GM19328 (cell line): ENCODE data around the gene KRT76.
"Not testable (repeated sequence)": the region's sequence is repeated elsewhere in the genome, so short reads cannot be mapped to it uniquely, and the experiment has no call there.

Source experiments
- ATAC-seq: cut with Tn5 transposase; IDR thresholded peaks from one replicate; pipeline ENCODE4 v1.9.1; 2021; ENCODE audit warnings: mild to moderate bottlenecking, moderate library complexity; ENCODE audit not compliant: unreplicated experiment

Gene KRT76

GRCh38 chr12:52798003-52798670, 21.0 kb upstream of the KRT76 start:
- ATAC-seq, result no peak

GRCh38 chr12:52797529-52797894, 20.4 kb upstream of the KRT76 start:
- ATAC-seq, result no peak

DNA sequence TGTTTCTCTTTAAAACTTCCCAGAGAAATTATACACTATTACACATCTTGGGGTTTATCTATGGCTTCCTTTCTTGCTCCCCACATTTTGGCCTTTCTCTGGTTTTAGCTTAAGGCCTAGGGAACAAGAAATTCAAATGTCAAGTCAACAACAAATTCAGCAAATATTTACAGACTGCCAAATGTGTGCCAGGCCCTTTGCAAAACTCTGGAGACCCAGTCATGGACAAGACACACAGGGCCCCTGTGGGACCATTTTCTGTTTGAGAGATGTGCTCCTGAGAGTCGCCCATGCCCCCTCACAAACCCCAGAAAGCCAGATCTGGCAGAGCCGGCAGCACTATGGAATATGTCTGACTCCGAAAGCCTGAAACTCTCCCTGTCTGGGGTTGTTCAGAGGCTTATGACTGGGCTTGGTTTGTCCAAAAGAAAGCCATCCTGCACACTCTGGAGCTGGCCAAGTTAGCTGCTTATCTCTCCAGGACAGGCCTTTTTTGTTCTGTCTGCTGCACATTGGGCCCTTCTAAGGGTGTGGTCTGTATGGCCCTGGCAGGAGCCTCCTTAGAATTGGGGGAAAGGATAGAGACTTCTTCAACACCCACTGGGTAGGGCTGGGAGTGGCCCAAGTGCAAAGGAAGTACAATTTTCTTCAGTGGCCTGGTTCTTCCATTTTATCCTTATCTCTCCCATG, 19.8 kb upstream of the KRT76 start:
- no peak for ATAC-seq

- ATAC-seq, result no peak
Measured at GRCh38 chr12:52796429-52796794, 19.3 kb upstream of the KRT76 start.

- no peak for ATAC-seq
Measured at GRCh38 chr12:52795694-52796428, 18.7 kb upstream of the KRT76 start, which contains the start of gene KRT3. Gene KRT3 (minus strand): TSS chr12:52796117. CDS start chr12:52796042, 75 bp downstream.

GRCh38 chr12:52795332-52795674, 18.2 kb upstream of the KRT76 start:
- not testable (repeated sequence) for ATAC-seq

GRCh38 chr12:52794479-52795331, 17.6 kb upstream of the KRT76 start:
- ATAC-seq, result no peak

DNA sequence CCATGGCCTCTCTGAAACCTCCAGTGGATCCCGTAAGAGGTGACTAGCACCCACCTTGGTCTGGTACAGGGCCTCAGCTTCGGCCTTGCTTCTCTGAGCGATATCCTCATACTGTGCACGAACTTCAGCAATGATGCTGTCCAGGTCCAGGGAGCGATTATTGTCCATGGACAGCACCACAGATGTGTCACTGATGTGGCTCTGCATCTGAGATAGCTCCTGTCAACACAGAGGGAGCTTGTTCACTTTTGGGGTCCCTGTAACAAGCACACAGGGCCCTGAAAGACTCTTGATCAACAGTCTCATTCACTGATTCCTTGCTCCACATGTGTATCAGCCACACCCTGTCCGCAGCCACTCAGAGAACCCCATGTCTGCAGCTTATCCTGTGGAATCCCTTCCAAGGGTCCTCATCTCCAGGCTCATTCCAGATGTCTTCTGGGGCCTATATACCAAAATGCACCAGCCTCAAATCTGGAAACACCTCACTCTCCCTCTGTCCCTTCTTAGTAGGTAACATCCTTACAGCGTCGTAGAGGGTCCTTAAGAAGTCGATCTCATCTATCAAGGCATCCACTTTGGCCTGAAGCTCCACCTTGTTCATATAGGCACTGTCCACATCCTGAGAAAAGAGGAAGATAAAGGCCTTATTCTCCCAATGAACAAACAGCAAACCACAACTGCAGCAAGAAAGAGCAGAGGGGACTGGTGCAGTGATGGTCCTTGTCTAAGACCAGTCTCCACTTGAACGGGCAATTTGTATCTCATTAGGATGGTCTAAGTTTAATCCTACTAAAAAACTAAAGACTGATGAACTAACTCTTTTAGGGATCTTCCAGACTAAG, 15.3 kb upstream of the KRT76 start:
- no peak for ATAC-seq

- ATAC-seq, result no peak
Measured at GRCh38 chr12:52791271-52792184, 14.4 kb upstream of the KRT76 start.

GRCh38 chr12:52790427-52791270, 13.5 kb upstream of the KRT76 start:
- no peak for ATAC-seq

DNA sequence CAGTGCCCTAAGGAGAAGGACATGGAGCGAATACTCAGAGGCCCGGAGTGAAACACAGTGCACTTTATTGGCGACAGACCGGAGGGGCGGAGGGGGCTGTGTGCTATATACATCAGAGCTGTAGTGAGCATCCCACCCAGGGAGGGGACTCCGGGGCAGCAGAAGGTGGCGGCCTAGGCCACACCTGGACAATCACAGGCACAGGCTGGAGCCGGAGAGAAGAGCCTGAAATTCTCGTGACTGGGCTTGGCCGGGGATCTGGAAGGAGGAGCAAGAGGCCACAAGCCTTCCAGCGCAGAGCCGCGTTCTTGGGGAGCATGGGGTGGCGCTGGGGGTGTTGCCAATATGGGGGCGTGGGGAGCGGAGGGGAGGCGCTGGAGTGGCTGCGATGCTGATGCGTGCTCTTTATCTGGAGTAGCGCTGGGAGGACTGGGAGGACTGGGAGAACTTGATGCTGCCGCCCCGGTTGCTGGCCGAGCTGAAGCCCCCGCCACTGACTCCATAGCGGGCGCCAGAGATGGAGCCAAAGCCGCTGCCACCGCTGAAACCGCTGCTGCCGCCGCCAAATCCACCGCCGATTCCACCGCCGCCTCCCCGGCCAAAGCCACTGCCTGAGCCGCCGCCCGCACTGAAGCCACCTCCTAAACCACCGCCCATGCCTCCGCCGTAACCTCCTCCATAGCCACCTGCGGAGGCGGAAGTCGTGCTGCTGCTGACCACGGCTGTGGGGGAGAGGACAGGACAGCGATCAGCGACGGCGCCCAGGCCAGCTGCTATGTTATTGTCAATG, 12.7 kb upstream of the KRT76 start:
- ATAC-seq, result no peak

DNA sequence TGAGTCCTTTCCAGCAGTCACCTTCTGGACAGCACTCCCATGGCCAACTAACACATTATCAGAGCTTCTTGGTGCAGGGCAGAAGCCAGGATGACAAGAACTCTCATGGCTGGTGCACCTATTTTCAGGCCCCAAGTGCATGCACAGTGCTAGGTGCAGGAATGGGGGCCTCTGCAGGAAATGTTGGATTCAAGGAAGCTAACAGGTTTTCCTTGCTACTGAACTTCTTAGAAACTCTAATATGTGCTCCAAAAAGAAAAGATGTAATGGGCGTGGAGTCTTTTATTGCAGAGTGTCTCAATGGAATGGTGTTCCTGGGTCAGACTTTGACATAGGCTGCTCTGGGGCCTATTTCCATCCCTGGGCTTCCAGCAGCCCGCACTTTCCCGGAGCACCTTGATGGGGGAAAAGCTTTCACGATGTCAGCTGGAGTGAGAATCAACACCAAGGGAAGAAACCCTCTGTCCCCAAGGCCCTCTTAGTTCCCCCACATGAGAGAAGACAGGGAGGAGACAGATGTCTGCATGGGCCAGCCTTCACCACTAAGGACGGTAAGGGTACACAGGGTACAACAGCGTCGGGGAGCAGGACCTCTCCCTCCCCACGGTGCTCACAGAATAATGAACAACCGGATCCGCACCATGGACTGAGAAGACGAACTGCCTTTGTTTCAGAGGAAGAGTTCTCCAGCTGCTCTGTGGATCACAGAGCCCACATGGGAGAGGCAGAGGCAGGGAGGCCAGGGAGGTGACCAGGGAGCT, 11.9 kb upstream of the KRT76 start:
- ATAC-seq, result no peak

GRCh38 chr12:52788192-52788875, 11.2 kb upstream of the KRT76 start:
- ATAC-seq, result no peak

- ATAC-seq, result no peak
Measured at GRCh38 chr12:52787324-52788191, 10.4 kb upstream of the KRT76 start.

DNA sequence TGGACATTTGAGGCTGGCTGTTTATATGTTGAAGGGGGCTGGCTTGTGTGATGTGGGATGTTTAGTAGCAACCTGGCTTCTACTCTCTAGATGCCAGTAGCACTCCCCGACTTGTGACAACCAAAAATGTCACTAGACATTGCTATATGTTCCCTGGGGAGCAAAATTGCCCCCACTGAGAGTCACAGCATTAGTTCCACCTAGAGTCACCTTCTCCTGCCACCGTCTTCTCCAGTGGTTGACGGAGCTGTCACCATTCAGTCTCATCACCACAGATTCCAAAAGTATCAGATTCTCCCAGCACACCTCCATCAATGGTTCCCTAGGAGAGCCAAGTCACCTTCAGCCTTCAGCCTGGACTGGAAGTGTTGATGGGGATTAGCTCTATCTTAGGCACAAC, 7.8 kb upstream of the KRT76 start:
- no peak for ATAC-seq
